ENCODE measurements around the gene ALCAM. TPM values are rescaled to one million over a fixed set of nuclear protein-coding genes. Genes with fewer than 3 reads are reported as not detected.

Gene ALCAM
- total RNA-seq, 1 donor from 2014 or later, result 54.4 TPM

DNA sequence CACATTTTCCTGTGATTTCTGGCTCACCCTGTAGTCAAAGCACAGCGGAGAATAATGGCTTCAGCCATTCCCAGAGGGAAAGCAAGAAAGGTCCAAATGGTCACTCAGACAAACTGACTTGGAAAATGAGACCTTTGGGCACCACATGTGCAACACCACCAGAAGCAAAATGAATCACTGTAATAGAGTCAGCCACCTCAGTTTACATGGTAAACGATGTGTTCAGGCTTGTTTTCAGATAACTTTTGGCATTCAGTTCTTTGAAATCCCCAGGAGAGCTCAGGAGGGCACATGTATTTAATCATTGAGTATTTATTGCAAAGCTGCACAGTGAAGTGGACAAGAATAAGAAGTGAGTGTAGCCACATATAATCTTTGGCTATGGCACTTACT, 38.4 kb upstream of the ALCAM start:
- no peaks in the 10 kb centered on the region for H3K27me3 Mint-ChIP-seq (ENCODE audit: insufficient read depth, low read depth)
- Histone ChIP-seq H3K9ac (no peak overlapping the region), H3K27me3 (no peaks in the 10 kb centered on the region), H3F3A (ENCODE audit: low read depth) (no peaks in the 10 kb centered on the region), H3K4me3 (no peak overlapping the region), H3K79me2 (ENCODE audit: low read depth) (no peaks in the 10 kb centered on the region), H4K20me1 (ENCODE audit: low read depth) (no peaks in the 10 kb centered on the region), H3K9me3 (ENCODE audit: low read depth) (peaks cover 5% of the 10 kb centered on the region), H3K27ac (no peak overlapping the region), H2AFZ (replicated peaks) (no peak overlapping the region), H3K4me2 (no peak overlapping the region), H3K4me1 (no peaks in the 10 kb centered on the region), H3K36me3 (peaks cover 3% of the 10 kb centered on the region)
- H3K4me3 Mint-ChIP-seq, result no peak overlapping the region
- H3K9me3 Mint-ChIP-seq, result peaks cover 7% of the 10 kb centered on the region
- no peak overlapping the region for H3K27ac Mint-ChIP-seq
- H3K36me3 Mint-ChIP-seq, result no peaks in the 10 kb centered on the region
- no peaks in the 10 kb centered on the region for H3K4me1 Mint-ChIP-seq
- TF ChIP-seq, protein P1, sequence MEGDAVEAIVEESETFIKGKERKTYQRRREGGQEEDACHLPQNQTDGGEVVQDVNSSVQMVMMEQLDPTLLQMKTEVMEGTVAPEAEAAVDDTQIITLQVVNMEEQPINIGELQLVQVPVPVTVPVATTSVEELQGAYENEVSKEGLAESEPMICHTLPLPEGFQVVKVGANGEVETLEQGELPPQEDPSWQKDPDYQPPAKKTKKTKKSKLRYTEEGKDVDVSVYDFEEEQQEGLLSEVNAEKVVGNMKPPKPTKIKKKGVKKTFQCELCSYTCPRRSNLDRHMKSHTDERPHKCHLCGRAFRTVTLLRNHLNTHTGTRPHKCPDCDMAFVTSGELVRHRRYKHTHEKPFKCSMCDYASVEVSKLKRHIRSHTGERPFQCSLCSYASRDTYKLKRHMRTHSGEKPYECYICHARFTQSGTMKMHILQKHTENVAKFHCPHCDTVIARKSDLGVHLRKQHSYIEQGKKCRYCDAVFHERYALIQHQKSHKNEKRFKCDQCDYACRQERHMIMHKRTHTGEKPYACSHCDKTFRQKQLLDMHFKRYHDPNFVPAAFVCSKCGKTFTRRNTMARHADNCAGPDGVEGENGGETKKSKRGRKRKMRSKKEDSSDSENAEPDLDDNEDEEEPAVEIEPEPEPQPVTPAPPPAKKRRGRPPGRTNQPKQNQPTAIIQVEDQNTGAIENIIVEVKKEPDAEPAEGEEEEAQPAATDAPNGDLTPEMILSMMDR (IDR thresholded peaks at IDR 0.05), result no peak
- TF ChIP-seq EZH2phosphoT487 (IDR thresholded peaks at IDR 0.05) (no peak), EZH2 (IDR thresholded peaks at IDR 0.05) (no peak)
- no peak for DNase-seq (ENCODE audit: low spot score)

DNA sequence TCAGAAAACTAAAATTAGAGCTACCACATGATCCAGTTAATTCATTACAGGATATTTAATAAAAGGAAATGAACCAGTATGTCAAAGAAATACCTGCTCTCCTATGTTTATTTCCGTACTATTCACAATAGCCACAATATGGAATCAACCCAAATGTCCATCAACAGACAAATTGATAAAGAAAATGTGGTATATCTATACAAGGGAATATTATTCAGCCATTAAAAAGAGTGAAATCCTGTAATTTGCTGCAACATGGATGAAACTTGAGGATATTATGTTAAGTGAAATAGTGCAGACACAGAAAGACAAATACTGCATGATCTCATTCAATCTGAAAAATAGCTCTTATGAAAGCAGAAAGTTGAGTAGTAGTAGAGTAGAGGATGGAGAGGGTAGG, 33.7 kb upstream of the ALCAM start:
- Mint-ChIP-seq H3K27me3 (ENCODE audit: insufficient read depth, low read depth) (no peaks in the 10 kb centered on the region), H3K4me3 (no peak overlapping the region), H3K36me3 (no peaks in the 10 kb centered on the region), H3K4me1 (no peaks in the 10 kb centered on the region), H3K9me3 (peaks cover 7% of the 10 kb centered on the region), H3K27ac (no peak overlapping the region)
- Histone ChIP-seq H3F3A (ENCODE audit: low read depth) (no peaks in the 10 kb centered on the region), H3K27me3 (no peaks in the 10 kb centered on the region), H3K79me2 (ENCODE audit: low read depth) (no peaks in the 10 kb centered on the region), H4K20me1 (ENCODE audit: low read depth) (no peaks in the 10 kb centered on the region), H3K27ac (no peak overlapping the region), H3K4me2 (no peak overlapping the region), H3K4me3 (no peak overlapping the region), H3K36me3 (peaks cover 3% of the 10 kb centered on the region), H2AFZ (replicated peaks) (no peak overlapping the region), H3K9me3 (ENCODE audit: low read depth) (peaks cover 5% of the 10 kb centered on the region), H3K4me1 (no peaks in the 10 kb centered on the region), H3K9ac (no peak overlapping the region)
- DNase-seq (ENCODE audit: low spot score), result no peak
- TF ChIP-seq, protein P1 (IDR thresholded peaks at IDR 0.05), result no peak
- TF ChIP-seq EZH2phosphoT487 (IDR thresholded peaks at IDR 0.05) (no peak), EZH2 (IDR thresholded peaks at IDR 0.05) (no peak)

DNA sequence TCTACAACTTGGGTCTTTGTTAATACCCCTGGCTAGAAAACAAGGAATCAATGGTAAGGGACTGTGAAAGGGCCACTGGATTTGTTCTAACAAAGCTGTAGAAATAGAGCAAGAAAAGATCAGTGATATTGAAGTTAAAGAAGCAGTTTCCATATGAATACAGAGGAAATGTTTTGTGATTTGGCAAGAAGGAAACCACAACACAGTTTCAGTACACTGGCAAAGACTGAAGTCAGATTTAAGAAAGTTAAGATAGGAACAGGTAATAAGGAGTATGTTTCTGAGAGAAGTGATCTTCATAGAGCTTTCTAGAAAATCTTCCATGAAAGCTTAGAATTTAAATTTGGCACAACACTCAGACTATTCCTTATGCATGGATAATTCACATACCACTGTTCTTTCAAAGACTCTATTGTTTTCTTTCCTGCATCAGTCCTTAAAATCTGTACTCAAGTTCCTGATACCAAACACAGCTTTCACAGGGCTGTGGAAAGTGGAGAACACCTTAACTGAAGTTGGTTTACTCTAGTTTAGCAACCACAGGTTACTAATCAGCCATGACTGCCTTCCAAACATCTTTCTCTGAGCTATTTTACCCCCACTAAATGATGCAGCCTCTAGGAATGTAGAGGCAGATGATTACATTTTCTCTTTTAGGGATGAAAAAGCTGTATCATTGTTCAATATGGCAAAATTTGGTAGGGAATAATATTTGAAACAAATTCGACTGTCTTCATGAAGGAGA, 32.4 kb upstream of the ALCAM start:
- no peaks in the 10 kb centered on the region for H3F3A ChIP-seq (ENCODE audit: low read depth)
- peaks cover 5% of the 10 kb centered on the region for H3K9me3 ChIP-seq (ENCODE audit: low read depth)
- H3K9ac ChIP-seq, result no peak overlapping the region
- H3K4me1 ChIP-seq, result no peaks in the 10 kb centered on the region
- Mint-ChIP-seq H3K36me3 (no peaks in the 10 kb centered on the region), H3K4me1 (no peaks in the 10 kb centered on the region), H3K27me3 (ENCODE audit: insufficient read depth, low read depth) (no peaks in the 10 kb centered on the region), H3K27ac (no peak overlapping the region), H3K4me3 (no peak overlapping the region), H3K9me3 (peaks cover 7% of the 10 kb centered on the region)
- H3K36me3 ChIP-seq, result peaks cover 3% of the 10 kb centered on the region
- H2AFZ ChIP-seq (replicated peaks), result no peak overlapping the region
- H3K27me3 ChIP-seq, result no peaks in the 10 kb centered on the region
- H3K79me2 ChIP-seq (ENCODE audit: low read depth), result no peaks in the 10 kb centered on the region
- DNase-seq (ENCODE audit: low spot score), result no peak
- TF ChIP-seq EZH2 (IDR thresholded peaks at IDR 0.05) (no peak), EZH2phosphoT487 (IDR thresholded peaks at IDR 0.05) (no peak)
- TF ChIP-seq, protein P1 (IDR thresholded peaks at IDR 0.05), result no peak
- no peak overlapping the region for H3K27ac ChIP-seq
- no peak overlapping the region for H3K4me3 ChIP-seq
- H4K20me1 ChIP-seq (ENCODE audit: low read depth), result no peaks in the 10 kb centered on the region
- H3K4me2 ChIP-seq, result no peak overlapping the region
